ENCODE data around the gene NKX2-2.

- no peak for TF ChIP-seq CTCF (IDR thresholded peaks at IDR 0.05)
- no peak for TF ChIP-seq CHD2 (IDR thresholded peaks at IDR 0.05; ENCODE audit: low read length, partially characterized antibody)
- no peak for TF ChIP-seq EP300 (IDR thresholded peaks at IDR 0.05)
- no peak for TF ChIP-seq REST (IDR thresholded peaks at IDR 0.05)
- no peak for TF ChIP-seq PHF8 (IDR thresholded peaks at IDR 0.05; ENCODE audit: borderline replicate concordance, low read depth)
- TF ChIP-seq SREBF2 (IDR thresholded peaks at IDR 0.05): no peak
Observed at GRCh38 chr20:21508230-21509078, 5.4 kb downstream of the NKX2-2 start.
